GM19463 (cell line): ENCODE data around the gene FN1.

ENCODE experiments used
- ATAC-seq: cut with Tn5 transposase; IDR thresholded peaks from one replicate; pipeline ENCODE4 v1.9.1; 2021; ENCODE audit warnings: mild to moderate bottlenecking, moderate library complexity; ENCODE audit not compliant: unreplicated experiment

Gene FN1

GRCh38 chr2:215442401-215442787 lies 6.5 kb upstream of the FN1 start:
- no peak for ATAC-seq

- no peak for ATAC-seq
Observed at GRCh38 chr2:215441560-215442400, 5.9 kb upstream of the FN1 start.

GRCh38 chr2:215439980-215440512 lies 4.2 kb upstream of the FN1 start:
- ATAC-seq = no peak

- ATAC-seq = no peak
Observed at GRCh38 chr2:215439404-215439803, 3.5 kb upstream of the FN1 start.

- ATAC-seq = no peak
Observed at GRCh38 chr2:215437614-215438013, 1.7 kb upstream of the FN1 start.

- ATAC-seq = no peak
Observed at GRCh38 chr2:215436705-215437565, 1.1 kb upstream of the FN1 start.

- peak; percentile 30 for ATAC-seq
Observed at GRCh38 chr2:215435280-215435869, 493 bp downstream of the FN1 start.

- ATAC-seq = no peak
Observed at GRCh38 chr2:215434447-215435279, 1.2 kb downstream of the FN1 start.

- ATAC-seq = no peak
Observed at GRCh38 chr2:215432759-215433594, 2.9 kb downstream of the FN1 start.

GRCh38 chr2:215431778-215432758 lies 3.8 kb downstream of the FN1 start:
- no peak for ATAC-seq

- no peak for ATAC-seq
Observed at GRCh38 chr2:215431290-215431689, 4.6 kb downstream of the FN1 start.

- no peak for ATAC-seq
Observed at GRCh38 chr2:215430528-215431187, 5.2 kb downstream of the FN1 start.

- ATAC-seq = no peak
Observed at GRCh38 chr2:215429424-215429823, 6.4 kb downstream of the FN1 start.

- ATAC-seq = no peak
Observed at GRCh38 chr2:215428060-215428910, 7.6 kb downstream of the FN1 start.

- ATAC-seq = no peak
Observed at GRCh38 chr2:215427585-215427984, 8.3 kb downstream of the FN1 start.

GRCh38 chr2:215425021-215425782 lies 10.7 kb downstream of the FN1 start:
- no peak for ATAC-seq
